ENCODE measurements around the gene ABCC3. TPM values are rescaled to one million over a fixed set of nuclear protein-coding genes. Genes with fewer than 3 reads are reported as not detected.
A peak's percentile ranks its signal among the peaks of the same experiment; 100 is the strongest.

The ABCC3 gene
- 0.56 and 1.2 TPM in 2 replicates for total RNA-seq (2021)
- percentile 14 among the genes with signal in this experiment for Bru-seq, nascent RNA
- BruChase-seq, experiment 1, labeled RNA remaining after a 2-hour chase, result percentile 16 among the genes with signal in this experiment
- BruChase-seq, experiment 2, labeled RNA remaining after a 6-hour chase, result percentile 23 among the genes with signal in this experiment
- long read RNA-seq, full-length matches to known transcripts, result 1 of 24 reads
- long read RNA-seq, partial matches to known transcripts, result 0 of 24 reads
- long read RNA-seq, other reads (novel, unspliced or antisense), result 23 of 24 reads

GRCh38 chr17:50634224-50634914 is at the start of gene ABCC3:
Gene ABCC3 (plus strand): TSS chr17:50634881. CDS start chr17:50634937, 56 bp downstream.
- ChIA-PET CTCF (no interaction called here), POLR2A (ENCODE audit: low non-redundant PET) (no interaction called here)
- TF ChIP-seq EZH2 (IDR thresholded peaks at IDR 0.05; ENCODE audit: borderline replicate concordance, low read depth, low read length, poor library complexity, severe bottlenecking), result peak; percentile 35
- no peak for TF ChIP-seq CTCF (conservative IDR thresholded peaks at IDR 0.05; ENCODE audit: low read depth, low read length)
- no peaks in the 10 kb centered on the region for H3K9me3 ChIP-seq (ENCODE audit: low read depth, low read length, poor library complexity, severe bottlenecking)
- no peak within 1 kb of the TSS for H3K27ac ChIP-seq (ENCODE audit: low read depth, low read length, poor library complexity, severe bottlenecking)
- intact Hi-C loops (cut with micrococcal nuclease; ENCODE audit: unreplicated experiment), result no loop called here
- H3K36me3 ChIP-seq (ENCODE audit: insufficient read depth, low read length, poor library complexity, severe bottlenecking), result no peaks in the 10 kb centered on the region
- H3K27me3 ChIP-seq (replicated peaks; ENCODE audit: insufficient read depth, low read depth, low read length, poor library complexity), result no peaks in the 10 kb centered on the region
- DNase-seq (ENCODE audit: low spot score), result no peak
- peak within 1 kb of the TSS; percentile 45 for H3K4me3 ChIP-seq (ENCODE audit: low read depth, low read length, poor library complexity, severe bottlenecking)
- H3K4me1 ChIP-seq (ENCODE audit: insufficient read depth, low read length, poor library complexity, severe bottlenecking), result peaks cover 28% of the 10 kb centered on the region
- no TSS peak for BruUV-seq (replicated peaks)

GRCh38 chr17:50585346-50585745 is 49.3 kb upstream of the ABCC3 start:
- DNase-seq (ENCODE audit: low spot score), result no peak
- Histone ChIP-seq H3K27ac (ENCODE audit: low read depth, low read length, poor library complexity, severe bottlenecking) (no peak overlapping the region), H3K4me3 (ENCODE audit: low read depth, low read length, poor library complexity, severe bottlenecking) (no peak overlapping the region), H3K27me3 (replicated peaks; ENCODE audit: insufficient read depth, low read depth, low read length, poor library complexity) (no peaks in the 10 kb centered on the region), H3K9me3 (ENCODE audit: low read depth, low read length, poor library complexity, severe bottlenecking) (no peaks in the 10 kb centered on the region), H3K4me1 (ENCODE audit: insufficient read depth, low read length, poor library complexity, severe bottlenecking) (no peaks in the 10 kb centered on the region), H3K36me3 (ENCODE audit: insufficient read depth, low read length, poor library complexity, severe bottlenecking) (no peaks in the 10 kb centered on the region)
- CTCF ChIA-PET, result no interaction called here
- POLR2A ChIA-PET (ENCODE audit: low non-redundant PET), result no interaction called here
- intact Hi-C loops (cut with micrococcal nuclease; ENCODE audit: unreplicated experiment), result no loop called here
- BruUV-seq (replicated peaks), result no TSS peak
- no peak for TF ChIP-seq EZH2 (IDR thresholded peaks at IDR 0.05; ENCODE audit: borderline replicate concordance, low read depth, low read length, poor library complexity, severe bottlenecking)
- no peak for TF ChIP-seq CTCF (conservative IDR thresholded peaks at IDR 0.05; ENCODE audit: low read depth, low read length)

GRCh38 chr17:50585891-50586290 is 48.8 kb upstream of the ABCC3 start:
- POLR2A ChIA-PET (ENCODE audit: low non-redundant PET), result no interaction called here
- BruUV-seq (replicated peaks), result no TSS peak
- CTCF ChIA-PET, result no interaction called here
- TF ChIP-seq EZH2 (IDR thresholded peaks at IDR 0.05; ENCODE audit: borderline replicate concordance, low read depth, low read length, poor library complexity, severe bottlenecking) (no peak), CTCF (conservative IDR thresholded peaks at IDR 0.05; ENCODE audit: low read depth, low read length) (no peak)
- Histone ChIP-seq H3K27me3 (replicated peaks; ENCODE audit: insufficient read depth, low read depth, low read length, poor library complexity) (no peaks in the 10 kb centered on the region), H3K27ac (ENCODE audit: low read depth, low read length, poor library complexity, severe bottlenecking) (no peak overlapping the region), H3K4me3 (ENCODE audit: low read depth, low read length, poor library complexity, severe bottlenecking) (no peak overlapping the region), H3K9me3 (ENCODE audit: low read depth, low read length, poor library complexity, severe bottlenecking) (no peaks in the 10 kb centered on the region), H3K36me3 (ENCODE audit: insufficient read depth, low read length, poor library complexity, severe bottlenecking) (no peaks in the 10 kb centered on the region), H3K4me1 (ENCODE audit: insufficient read depth, low read length, poor library complexity, severe bottlenecking) (no peaks in the 10 kb centered on the region)
- intact Hi-C loops (cut with micrococcal nuclease; ENCODE audit: unreplicated experiment), result no loop called here
- no peak for DNase-seq (ENCODE audit: low spot score)

Data from A673 (cell line).